GM10266 (cell line): Measurements from ENCODE around the gene FLOT1.

Source experiments
- DNase-seq: peaks from one replicate; pipeline ENCODE4 v3.0.0; 2012; ENCODE audit errors: extremely low spot score
- TF ChIP-seq, protein P1 (sequence below): IDR thresholded peaks from 2 replicates; pipeline ENCODE4 v1.5.1; 2012; ENCODE audit warnings: mild to moderate bottlenecking, low read depth; ENCODE audit not compliant: control insufficient read depth, insufficient read depth; ENCODE audit errors: missing control alignments

FLOT1 gene

DNA sequence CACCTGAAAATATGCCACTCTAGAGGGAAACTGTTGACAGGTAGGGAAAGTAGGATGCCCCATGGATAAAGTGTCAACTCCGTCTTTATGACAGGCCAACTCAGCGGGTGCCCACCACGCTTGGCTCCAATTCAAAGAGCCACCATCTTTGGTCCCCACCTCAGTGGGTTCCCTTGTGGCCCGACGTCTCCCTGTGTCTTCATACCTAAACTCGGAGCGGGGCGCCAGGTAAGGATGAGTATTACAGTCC lies 25.7 kb downstream of the FLOT1 start:
- TF ChIP-seq, protein P1, sequence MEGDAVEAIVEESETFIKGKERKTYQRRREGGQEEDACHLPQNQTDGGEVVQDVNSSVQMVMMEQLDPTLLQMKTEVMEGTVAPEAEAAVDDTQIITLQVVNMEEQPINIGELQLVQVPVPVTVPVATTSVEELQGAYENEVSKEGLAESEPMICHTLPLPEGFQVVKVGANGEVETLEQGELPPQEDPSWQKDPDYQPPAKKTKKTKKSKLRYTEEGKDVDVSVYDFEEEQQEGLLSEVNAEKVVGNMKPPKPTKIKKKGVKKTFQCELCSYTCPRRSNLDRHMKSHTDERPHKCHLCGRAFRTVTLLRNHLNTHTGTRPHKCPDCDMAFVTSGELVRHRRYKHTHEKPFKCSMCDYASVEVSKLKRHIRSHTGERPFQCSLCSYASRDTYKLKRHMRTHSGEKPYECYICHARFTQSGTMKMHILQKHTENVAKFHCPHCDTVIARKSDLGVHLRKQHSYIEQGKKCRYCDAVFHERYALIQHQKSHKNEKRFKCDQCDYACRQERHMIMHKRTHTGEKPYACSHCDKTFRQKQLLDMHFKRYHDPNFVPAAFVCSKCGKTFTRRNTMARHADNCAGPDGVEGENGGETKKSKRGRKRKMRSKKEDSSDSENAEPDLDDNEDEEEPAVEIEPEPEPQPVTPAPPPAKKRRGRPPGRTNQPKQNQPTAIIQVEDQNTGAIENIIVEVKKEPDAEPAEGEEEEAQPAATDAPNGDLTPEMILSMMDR, result no peak
- DNase-seq, result no peak

DNA sequence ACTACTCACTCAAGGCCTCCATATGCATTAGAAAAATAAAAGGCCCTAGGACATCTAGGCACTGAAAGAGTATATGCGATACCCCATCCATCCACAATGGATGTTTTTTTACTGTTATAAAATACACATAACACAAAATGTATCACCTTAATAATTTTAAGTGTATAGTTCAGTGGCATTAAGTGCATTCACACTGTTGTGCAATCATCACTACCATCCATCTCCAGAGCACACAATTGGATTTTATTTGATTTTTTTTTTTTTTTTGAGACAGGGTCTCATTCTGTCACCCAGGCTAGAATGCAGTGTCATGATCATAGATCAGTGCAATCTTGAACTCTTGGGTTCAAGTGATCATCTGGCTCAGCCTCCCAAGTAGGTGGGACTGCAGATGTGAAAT lies 28.2 kb downstream of the FLOT1 start:
- TF ChIP-seq, protein P1, result no peak
- DNase-seq, result no peak

DNA sequence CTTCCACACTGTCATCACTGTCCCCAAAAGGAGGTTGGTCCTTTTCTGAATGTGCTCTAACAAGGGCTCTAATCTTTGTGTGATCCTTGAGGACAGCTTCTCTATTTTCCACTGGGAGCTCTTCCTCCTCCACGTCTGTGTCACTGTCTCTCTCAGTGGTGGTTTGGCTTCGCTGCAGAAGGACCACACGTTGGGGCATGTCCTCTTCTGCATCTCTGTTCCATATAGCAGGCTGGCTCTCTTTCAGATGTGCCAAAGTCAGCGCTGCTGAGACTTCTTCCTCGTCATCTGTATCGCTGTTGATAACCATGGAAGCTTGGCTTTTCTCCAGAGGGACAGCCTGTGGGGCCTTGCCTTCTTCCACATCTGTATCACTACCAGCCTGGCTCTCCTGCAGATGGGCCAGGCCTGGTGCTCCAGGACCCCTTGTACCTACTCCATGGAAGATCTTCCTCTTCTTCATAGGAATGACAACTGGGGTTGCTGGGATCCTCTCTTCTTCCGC lies 30.0 kb downstream of the FLOT1 start:
- DNase-seq, result no peak
- TF ChIP-seq, protein P1, result no peak

DNA sequence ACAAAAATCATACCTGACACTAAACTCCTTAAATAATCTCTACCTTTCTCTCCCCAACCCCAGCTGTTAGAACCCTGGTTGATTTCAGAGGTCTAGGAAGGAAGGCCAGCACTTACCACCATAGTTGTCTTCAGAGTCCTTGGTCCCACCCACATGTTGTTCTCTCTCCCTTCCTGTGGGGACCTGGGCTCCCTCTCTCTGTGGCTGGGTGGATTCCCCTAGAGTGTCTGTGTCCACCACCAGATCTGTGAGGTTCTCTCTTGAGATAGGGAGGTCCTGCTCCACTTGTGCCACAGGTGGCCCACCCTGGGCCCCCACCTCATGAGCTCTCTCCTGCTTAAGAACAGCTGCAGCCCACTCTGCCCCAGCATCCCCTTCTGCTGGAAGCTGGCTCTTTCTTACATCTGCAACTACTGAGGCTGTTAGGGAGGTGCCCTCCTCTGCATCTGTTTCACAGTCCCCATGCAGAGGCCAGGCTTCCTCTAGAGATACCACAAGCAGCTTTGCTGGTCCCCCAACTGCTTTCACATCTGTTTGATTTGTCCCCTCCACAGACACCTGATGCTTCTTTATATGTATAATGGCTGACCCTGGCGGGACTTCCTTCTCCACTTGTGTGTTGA lies 30.6 kb downstream of the FLOT1 start:
- TF ChIP-seq, protein P1, result no peak
- no peak for DNase-seq

DNA sequence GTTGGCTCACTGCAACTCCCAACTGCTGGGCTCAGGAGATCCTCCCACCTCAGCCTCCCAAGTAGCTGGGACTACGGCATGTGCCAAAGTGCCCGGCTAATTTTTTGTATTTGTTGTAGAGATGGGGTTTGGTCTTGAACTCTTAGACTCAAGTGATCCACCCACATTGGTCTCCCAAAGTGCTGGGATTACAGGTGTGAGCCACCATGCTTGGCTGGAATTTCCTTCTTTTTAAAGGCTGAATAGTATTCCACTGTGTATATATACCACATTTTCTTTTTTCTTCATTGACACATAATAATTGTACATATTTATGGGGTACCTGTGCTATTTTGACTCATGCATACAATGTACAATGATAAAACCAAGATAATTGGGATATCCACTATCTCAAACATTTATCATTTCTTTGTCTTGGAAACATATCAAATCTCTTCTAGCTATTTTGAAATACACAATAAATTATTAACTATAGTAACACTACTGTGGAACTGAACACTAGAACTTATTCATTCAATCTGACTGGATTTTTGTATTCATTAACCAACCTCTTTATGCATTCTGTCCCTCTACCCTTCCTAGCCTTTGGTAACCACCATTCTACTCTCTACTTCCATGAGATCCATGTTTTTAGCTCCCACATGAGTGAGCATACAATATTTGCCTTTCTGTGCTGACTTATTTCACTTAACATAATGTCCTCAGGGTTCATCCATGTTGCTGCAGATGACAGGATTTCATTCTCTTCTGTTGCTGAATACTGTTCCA lies 33.2 kb downstream of the FLOT1 start:
- TF ChIP-seq, protein P1, result no peak
- DNase-seq, result no peak

DNA sequence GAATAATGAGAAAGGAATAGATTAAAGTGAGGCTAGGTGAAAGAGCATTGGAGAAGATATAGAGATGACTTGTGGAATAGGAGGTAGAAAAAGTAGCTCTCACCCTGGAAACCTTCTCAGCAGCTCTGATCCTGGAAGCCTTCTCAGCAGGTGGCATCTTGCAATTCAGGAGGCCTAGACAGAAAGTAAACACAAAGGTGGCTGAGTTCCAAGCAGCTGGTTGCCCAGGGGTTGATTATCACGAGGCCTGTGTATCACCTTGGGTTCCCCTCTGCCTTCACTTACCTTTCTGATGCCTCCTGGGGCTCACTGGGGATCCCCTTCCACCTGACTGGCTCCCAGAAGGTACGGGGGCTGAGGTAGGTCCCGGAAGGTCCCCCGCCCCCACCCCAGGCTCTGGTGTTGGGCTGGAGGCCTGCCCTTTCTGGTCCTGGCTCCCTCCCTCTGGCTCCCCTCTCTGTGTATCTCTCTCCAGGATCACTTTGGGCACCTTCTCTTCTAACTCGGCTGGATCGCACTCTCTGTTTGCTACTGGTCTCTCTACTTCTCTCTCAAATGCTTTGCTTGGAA lies 35.1 kb downstream of the FLOT1 start:
- DNase-seq, result no peak
- TF ChIP-seq, protein P1, result no peak

DNA sequence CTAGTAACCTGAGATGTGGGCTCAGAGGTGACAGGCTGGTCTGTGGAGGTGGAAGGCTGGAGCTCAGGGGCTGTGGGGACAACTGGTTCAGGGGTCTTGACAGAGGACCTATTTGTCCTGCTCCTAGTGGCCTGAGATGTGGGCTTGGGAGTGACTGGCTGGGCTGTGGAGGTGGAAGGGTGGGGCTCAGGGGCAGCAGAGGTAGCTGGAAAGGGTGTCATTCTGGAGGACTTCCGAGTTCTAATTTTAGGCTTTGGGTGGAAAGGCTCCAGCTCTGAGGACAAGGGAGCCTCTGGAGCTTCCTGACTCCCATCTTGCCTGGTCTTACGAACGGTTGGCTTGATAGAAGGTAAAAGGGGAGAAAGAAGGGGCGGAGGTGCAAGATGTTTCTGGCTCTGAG lies 36.9 kb downstream of the FLOT1 start:
- DNase-seq, result no peak
- TF ChIP-seq, protein P1, result no peak
